Hepatic stellate cell (primary cell): ENCODE data around the gene SLC28A3.

Experiments used
- DNase-seq: peaks from one replicate; pipeline ENCODE4 v3.0.0; 2011; ENCODE audit warnings: low spot score

SLC28A3 gene

DNA sequence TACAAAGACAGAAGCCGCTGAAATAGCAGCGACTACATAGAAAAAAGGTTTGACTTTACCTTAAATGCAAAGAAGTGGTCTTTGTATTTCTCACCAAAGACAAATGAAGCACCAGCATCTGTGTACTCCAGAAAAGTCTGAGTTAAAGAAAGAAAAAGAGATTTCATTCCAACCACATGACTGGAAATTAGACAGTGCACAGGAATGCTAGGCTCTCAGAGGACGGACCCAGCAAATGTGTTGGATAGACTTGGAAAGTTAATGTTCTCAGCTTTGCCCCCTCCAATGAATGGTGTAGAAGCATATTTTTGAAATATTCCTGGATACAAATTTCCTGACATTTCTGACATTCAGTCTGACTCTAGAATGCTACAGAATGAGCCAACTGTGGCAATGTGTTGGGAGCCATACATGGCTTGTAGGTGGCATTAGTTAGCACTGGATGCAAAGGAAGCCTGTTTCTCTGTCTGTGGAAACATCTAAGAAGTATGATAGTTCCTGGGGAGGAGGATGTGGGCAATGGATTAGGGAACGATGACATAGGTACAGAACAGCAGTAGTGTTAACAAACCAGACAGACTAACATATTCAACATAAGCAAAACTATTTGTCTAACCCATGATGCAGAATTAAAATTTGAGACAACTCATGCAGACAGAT lies 43.3 kb downstream of the SLC28A3 start:
- peak; percentile 50 for DNase-seq

DNA sequence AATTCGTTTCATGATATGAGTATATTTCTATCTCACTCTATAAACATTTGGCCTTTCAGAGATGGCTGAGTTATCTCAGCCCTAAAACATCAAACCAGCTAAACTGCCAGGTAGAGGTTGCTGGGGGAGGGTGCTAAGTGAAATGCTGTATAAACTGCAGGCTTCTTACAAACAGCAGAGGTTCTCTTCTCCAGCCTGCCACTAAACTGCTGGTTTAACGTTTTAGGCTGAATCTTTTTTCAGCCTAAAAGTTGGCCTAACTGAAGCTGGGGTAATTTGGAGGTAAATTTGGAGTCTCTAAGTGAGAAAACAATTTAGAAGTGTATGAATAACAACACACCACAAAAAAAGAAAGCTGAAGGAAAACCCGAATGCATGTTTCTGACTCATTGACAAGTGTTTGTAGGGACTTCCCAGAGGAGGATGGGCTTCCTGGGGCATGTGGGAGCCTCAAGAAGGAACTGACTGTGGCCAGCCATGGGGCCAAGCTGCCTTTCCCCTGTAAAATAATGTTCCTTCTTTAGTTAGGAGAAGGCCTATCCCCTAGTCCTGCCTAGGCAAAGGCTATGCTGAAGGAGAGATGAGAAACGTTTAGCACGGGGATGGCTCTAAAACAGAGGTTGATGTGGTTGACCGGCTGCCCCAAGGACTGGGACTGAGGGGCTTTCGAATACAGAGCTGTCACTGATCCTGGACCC lies 44.3 kb downstream of the SLC28A3 start:
- peak; percentile 41 for DNase-seq

DNA sequence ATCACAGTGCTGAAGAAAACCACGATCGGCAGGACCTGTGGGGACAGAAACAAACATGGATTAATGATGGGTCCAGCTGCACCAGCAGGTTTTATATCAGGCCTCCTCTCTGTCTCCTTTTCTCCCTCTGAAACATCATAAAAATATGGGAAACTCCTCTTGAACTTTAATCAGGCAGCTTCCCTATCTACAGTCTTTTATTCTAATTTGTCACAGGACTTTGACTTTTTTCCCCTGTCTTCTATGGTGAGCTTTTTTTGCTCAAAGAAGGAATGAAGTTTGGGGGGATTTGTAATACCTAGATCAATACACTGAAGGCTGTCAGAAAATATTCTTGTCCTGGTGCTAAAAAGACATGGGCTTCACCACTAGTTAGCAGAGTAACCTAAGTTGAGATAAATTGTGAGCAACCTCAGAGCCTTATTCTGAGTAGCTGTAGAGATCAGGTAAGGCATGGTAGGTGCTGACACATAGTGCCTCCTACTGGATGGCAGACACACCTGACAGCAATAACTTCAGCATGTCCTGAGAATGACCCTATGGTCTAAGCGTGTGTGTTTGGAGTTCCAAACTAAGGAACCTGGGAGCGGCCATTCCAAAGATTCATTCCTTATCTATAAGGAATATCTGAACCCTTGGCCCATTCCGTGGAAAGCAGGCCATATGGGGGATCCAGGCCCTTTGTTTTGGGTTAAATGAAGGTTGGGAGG lies 46.2 kb downstream of the SLC28A3 start:
- no peak for DNase-seq

DNA sequence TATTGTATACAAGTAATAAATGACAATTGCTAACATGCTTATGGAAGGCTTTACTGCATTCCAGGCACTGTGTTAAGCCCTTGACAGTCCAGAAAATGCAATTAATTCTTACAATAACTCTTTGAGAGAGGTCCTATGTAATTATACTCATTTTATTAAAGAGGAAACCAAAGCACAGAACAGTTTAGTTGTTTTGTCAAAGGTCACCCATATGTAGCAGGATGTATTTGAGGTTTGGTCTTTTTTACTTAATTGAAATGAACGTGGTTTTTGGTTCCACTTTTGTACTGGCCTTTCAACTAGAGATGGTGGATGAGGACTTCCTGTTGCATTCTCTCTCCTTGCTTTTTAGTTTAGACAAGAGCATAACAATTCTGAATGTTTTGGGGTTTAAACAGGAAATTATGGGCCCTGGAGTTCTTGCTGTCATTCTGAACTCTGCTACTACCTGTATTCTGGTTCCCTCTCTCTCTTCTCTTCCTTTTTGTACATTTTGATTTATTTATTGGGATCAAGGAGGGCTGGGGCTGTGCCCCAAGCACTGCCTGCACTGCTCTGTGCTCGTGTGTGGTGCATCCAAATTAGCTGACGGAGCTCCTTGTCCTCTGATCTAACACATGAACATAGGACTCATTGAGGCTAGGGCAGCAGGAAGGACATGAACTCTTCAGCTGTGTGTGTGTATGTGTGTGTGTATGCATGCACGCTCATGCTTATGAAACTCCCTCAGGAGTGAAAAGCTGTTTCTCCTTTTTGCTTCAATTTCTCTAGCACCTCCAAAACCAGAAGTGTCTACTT lies 47.4 kb downstream of the SLC28A3 start:
- no peak for DNase-seq

DNA sequence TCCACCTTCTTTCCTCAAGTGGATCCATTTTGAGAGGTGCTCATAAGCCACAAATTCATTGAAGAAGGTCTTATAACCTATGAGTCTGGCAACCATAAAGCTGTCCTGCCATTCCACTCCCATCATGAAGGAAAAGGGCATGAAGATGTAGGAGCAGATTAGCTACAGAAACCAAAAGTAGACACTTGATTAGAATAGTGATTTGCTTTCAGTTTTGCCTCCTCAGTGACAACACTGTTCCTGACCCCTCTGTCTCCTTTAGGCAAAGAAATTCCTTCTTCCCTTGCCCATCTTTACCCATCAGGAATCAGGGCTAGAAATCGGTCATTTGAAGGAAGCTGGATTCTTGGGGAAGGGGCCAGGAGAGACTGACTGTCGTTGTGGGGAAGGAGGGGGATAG lies 55.2 kb downstream of the SLC28A3 start:
- no peak for DNase-seq

DNA sequence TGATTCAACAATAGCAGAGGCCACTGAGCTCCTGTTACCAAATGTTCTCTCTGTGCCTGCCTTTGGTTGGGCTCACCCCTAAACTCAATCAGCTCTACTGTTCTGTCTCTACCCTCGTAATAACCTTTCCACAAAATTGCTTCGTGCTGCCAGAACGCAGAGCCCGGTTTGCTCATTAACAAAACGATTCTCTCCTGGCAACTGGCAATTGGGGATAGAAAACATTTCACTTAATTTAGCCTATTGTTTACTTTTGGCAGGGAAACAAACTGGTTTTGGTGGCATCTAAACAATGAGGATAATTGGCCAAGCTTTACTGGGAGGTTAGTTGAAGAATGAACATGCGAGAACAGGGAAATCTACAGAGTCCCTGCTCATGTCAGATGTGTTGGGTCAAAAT lies 56.6 kb downstream of the SLC28A3 start:
- DNase-seq: no peak

DNA sequence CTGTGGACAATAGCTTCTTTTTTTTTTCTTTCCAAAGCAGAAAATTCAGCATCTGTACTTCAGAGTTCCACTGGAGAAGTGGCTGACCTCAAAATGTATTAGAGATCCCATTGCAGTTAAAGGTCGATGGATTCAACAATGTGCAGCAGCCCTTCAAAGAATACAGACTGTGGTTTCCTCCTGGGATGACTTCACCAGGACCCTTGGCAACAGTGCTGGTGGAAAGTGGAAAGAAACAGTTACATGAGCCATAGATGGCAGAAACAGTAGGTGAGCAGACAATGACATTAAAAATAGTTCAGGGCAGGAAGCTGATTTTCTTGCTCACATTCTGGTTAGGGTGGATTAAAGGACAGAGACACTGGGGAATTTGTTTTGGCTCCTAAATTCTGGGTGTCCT lies 62.4 kb downstream of the SLC28A3 start:
- DNase-seq: no peak

DNA sequence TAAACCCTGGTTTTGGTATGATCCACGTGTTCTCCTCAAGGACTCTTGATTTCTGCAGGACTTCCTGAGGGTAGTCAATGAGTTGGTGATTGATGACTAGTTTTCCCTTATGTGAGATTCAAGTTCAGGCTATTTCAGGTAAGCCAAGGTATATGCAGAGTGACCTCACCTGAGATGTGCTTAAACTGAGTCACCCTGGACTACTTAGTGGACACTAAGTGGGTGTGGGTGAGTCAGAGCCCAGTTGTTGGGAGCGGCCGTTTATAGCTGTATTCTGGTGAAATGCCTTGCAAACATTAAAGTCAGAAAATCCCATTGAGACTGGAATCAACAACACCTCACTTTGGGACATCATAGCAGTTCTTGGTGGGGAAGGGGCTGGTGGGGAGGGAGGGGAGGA lies 62.9 kb downstream of the SLC28A3 start:
- no peak for DNase-seq

DNA sequence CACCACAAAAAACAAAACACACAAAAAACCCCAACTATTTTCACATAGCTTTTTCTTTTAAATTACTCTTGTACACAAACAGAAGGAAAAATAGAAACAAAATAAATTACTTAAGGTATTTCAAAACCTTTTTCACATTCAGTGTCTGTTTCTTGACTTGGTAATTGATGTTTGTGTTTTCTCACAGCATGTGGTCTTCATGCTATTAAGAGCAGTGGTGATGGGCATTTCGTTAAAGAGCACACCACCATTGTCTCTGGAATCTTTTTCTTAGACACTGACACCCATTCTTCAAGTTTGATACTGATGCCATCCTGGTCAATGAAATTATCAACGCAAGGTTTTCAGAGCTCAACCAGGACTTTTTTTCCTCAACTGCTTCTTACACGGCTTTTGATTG lies 63.8 kb downstream of the SLC28A3 start:
- no peak for DNase-seq

DNA sequence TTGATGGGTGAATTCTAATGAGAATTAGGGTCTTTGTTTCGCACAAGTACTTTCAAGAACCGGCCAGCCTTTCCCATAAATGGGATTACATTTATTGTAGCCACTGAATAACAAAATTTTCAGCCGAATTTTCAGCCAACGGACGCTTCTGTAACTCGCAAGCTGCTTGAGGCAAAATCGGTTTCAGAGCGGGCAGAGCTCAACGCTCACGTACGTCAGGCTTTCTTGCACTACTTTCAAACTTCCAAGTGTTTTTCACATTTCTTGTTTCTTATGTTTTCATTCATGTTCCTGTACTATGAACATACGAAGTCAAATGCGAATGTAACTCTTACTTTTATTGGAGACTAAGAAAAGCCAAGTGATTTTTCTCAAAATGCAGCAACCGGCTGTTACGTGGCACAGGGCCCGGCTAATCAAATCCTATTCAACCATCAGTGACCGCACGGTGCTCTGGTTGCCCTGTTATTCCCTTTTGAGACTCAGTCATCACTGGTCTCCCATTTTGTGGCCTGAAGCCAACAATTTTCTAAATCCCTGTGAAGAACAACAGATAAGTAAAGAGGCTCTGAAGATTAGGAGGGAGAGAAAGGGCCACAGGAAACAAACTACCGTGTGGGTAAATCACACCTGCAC lies 68.5 kb downstream of the SLC28A3 start:
- DNase-seq: no peak

DNA sequence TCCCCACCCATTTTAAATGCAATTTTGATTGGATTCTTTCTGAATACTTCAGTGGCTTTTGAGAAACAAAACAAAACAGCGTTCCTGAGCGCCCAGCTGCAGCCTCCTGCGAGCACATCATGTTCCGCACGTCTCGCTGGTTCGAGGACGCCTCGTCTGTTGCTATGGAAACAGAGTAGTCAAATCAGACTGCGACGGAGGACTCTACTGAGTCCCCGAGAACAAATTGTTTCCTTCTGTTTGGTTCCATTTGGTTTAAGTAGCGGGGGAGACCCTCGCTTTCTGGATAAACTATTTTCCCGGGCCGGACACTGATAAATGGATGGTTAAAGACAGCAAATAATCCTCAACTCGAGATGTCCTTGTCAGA lies 69.0 kb downstream of the SLC28A3 start:
- DNase-seq: peak; percentile 38

DNA sequence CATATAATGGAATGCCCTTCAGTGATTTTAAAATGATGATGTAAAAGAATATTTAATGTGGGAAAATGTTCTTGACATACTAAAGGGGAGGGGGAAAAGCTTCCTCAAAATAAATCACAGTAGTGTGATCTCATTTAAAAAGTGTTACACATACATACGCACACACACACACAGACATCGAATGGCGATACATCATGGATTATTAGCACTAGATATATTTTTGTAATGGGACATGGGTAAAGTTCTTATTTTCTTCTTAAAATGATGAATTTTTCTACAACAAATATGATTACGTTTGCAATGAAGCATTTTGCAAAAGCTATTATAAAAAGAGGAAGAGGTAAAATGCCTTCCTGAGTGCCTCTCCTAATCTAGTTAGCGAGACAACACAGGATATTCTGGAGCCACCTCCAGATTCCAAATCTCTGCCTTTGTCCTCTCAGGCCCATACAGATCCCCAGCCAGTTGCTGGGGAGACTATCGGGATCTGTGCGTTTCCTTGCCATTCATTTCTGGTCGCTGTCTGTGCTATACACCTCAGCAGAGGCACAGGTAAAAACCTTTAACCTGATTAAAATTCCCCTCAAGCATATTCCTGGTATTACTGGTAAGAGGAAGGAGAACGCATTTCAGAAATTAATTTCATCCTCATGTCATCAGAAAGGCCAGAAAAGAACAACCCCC lies 69.6 kb downstream of the SLC28A3 start:
- DNase-seq: no peak

DNA sequence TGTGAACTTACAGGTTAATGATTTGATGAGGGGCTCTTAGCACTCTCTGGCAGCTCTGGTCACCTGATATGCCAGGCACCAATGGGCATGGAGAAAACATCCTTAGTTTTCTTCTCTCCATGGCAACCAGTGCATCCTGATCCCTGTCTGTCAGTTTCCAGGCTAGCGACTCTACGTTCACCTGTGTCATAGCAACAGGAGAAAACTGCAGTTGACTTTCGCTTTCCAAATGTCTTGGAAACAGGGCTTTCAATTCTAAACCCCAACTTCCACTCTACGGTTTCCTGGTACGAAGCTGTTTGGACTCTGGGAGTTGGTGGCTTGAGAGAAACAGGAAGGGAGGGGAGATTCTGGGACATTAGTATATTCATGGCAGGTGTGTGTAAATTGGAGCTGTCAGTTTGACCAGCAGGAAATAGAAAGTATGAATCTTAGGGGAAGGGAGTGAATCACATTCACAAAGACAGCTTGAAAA lies 74.4 kb downstream of the SLC28A3 start:
- no peak for DNase-seq

DNA sequence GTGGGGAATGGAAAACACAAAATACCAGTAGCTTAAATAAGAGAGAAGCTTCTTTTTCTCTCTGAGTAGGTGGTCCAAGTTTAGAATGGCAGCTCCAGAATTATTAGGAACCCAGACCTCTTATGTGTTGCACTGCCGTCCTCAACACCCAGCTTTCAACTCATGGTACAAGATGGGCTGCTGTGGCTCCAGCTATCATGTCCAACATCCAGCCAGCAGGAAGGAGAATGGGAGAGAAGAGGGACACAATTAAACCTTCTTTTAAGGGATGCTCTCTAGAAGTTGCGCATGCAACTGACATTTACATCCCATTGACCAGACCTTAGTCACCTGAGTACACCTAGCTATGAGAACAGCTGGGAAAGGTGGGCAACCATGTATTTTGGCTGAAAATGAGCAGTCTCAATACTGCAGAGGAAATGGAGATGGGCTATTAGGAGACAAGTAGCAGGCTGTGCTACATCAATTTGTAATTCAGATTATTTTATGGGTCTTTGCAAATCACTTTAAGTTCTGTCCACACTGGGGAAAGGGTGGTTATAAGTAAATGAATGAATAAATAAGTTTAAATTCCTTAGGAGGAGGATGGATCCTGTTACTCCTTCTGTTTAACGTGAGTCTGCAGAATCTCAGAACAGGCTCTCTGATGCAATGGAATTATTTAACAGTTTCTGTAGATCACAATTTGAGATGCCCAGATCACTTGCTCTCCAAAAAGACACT lies 76.1 kb downstream of the SLC28A3 start:
- no peak for DNase-seq

DNA sequence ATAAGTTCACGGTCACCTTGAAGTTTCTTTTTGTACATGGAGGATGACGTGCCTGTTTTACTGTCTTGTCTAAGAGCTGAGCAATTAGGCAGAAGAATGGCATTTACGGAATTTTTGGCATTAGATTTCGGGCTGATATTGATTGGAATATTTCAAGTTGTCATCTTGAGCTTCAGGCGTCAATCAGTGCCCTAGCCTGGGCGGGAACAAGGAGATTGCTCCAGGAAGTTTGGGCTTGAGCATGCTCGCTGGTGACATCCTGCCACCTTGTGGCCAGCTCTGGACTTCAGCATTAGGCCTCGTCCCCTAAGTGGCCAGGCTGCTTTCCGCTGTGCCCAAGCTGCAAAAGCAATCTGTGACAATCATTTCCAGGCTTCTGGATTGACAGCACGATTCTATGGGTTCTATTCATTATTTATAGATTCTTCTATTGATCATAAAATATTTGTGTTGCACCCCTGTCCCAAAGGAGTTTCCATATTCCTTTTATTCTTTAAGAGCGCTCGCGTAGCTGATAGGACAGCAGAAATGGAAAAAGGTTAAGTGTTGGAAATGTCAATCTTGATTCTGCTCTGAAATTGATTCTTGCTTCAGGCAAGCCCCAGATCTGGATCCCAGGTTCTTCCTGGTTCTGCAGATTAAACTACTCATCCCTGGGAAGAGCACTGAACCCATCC lies 79.3 kb downstream of the SLC28A3 start:
- DNase-seq: peak; percentile 71

DNA sequence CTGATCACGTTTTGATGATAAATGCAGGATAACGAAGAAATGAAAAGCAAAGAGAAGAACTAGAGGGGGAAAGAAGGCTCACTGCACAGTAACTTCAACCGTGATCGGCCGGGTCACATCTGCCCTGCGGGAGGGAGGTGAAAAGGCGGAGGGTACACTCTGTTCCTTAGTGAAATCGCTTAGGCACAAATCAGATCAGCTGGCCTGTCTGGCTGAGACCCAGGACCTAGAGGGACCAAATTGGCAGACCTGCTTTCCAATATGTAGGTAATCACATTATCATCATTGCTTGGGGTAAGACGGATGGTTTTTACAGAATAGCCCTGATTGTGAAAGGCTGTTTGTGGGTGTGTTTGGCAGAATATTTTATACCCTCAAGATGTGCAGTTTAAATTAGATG lies 82.2 kb downstream of the SLC28A3 start:
- no peak for DNase-seq

DNA sequence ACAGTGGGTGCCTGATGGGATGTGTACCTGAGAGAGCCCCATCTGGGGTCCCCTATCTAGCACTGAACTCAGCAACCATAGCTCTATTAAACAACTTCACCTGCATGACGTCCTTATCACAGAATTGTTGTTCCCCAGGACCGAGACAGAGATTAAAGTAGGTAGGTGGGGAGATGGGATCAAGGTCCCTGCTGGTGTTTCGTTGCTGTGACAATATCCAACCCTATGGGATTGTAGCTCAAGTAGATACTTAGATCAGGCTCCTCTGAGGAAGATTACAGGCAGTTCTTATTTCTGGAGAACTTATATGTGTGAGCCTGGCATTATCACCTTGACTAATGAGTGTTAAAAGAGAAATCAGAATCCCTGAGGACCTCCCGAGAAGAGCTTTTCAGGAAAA lies 84.9 kb downstream of the SLC28A3 start:
- DNase-seq: no peak

DNA sequence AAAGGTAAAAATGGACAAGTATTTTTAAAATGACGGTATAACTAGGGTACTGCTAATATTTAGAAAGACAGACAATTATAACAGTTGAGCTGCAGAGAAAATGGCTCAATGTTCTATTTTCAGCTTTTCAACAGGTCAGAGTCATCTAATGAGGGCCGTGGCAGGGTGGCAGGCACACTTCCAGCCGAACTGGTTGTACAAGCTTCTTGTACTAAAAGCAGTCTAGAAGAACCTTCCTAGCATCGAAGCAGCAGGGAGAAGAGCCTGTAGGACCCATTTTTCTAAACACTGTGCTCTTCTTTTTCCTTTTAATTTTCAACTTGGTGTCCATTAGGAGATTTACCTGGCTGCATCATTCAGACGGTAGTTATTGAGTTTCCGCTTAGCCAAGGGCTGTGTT lies 85.6 kb downstream of the SLC28A3 start:
- no peak for DNase-seq

DNA sequence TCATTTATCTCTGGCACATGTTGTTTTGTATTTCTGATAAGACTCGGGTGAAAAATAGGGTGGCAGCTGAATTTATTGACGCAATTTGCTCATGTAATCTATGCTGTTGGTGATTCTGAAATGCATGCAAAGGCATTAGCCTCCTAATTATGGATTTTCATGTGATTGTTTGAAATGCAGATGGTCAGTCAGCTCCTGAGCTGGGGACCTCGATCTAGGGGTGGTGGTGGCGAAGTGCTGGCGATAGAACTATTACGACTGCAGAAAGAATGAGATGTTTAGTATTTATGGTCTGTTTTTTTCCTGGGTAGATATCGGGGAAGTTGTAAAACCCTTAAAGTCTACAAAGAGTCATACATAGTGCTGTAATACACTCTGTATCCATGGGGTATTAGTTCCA lies 88.6 kb downstream of the SLC28A3 start:
- no peak for DNase-seq

DNA sequence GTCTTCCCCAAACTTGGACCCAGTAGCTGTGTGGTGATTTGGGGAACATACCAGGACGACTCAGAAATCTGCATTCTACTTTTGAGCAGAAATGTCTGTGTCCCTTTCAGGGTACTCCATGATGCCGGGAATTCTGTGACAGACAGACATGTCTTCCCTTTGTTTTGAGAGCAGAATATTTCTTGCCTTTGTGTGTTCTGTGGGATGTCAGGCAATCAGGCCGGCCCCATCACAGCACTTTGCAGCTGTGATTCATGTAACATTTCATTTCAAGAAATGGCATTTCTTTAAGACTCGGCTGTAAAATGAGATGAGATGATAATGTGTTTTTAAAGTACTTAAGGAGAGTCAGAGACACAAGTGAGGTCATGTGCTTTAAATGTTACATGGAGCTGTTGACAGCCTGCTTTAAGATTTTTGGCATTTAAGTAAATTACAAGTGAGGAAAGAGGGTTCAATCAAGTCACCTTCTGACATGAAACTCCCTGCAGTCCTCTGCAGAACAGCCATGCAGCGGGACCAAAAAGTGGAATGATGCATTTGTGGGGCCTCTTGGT lies 98.7 kb downstream of the SLC28A3 start:
- no peak for DNase-seq
